OCI-LY1 (cell line): ENCODE data around the gene RABEPK.

Experiments used
- EZH2 ChIP-seq: fragments of 200-600 bp; sonication (generic), shearing (Covaris generic); IDR thresholded peaks from 2 replicates; pipeline ENCODE4 v1.8.0; 2017; ENCODE audit warnings: borderline replicate concordance, mixed run types, mild to moderate bottlenecking, antibody characterized with exemption, low read length, moderate library complexity, mixed read lengths
- TF ChIP-seq, protein P1 (sequence below): fragments of 200-600 bp; sonication (generic), shearing (Covaris generic); IDR thresholded peaks from 2 replicates; pipeline ENCODE4 v1.5.1; 2017; ENCODE audit warnings: mild to moderate bottlenecking, antibody characterized with exemption, low read length, moderate library complexity, mixed read lengths

DNA sequence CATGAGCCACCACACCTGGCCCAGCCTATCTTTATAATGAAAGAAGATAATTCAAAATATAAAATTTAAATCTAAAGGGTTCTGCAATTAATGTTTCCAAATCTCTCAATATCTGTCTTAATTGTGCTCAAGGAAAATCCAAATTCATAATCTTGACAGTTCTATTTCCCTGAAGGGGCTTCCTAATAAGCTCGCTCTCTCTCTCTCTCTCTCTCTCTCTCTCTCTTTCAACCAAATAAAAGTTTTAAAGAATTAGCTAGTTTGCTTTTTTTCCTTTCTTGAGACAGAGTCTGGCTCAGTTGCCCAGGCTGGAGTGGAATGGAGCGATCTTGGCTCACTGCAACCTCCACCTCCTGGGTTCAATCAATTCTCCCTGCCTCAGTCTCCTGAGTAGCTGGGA lies 43.8 kb upstream of the RABEPK start:
- TF ChIP-seq, protein P1, sequence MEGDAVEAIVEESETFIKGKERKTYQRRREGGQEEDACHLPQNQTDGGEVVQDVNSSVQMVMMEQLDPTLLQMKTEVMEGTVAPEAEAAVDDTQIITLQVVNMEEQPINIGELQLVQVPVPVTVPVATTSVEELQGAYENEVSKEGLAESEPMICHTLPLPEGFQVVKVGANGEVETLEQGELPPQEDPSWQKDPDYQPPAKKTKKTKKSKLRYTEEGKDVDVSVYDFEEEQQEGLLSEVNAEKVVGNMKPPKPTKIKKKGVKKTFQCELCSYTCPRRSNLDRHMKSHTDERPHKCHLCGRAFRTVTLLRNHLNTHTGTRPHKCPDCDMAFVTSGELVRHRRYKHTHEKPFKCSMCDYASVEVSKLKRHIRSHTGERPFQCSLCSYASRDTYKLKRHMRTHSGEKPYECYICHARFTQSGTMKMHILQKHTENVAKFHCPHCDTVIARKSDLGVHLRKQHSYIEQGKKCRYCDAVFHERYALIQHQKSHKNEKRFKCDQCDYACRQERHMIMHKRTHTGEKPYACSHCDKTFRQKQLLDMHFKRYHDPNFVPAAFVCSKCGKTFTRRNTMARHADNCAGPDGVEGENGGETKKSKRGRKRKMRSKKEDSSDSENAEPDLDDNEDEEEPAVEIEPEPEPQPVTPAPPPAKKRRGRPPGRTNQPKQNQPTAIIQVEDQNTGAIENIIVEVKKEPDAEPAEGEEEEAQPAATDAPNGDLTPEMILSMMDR = no peak
- TF ChIP-seq EZH2 = no peak
